K562 (cell line): ENCODE measurements around the gene PCYT1A. TPM values are rescaled to one million over a fixed set of nuclear protein-coding genes. Genes with fewer than 3 reads are reported as not detected.
A peak's percentile ranks its signal among the peaks of the same experiment; 100 is the strongest.
"Not testable (repeated sequence)": the region's sequence is repeated elsewhere in the genome, so short reads cannot be mapped to it uniquely, and the experiment has no call there.

Source experiments
- CBX1 ChIP-seq: sonication (generic); IDR thresholded peaks from 2 replicates; pipeline ENCODE4 v1.6.1; 2016; ENCODE audit warnings: antibody characterized with exemption, low read depth, mild to moderate bottlenecking
- FOXP1 ChIP-seq: sonication (generic); formaldehyde crosslinking; IDR thresholded peaks from 2 replicates; pipeline ENCODE4 v1.8.0; 2022; ENCODE audit warnings: mild to moderate bottlenecking, missing genetic modification reagents
- TEAD1 ChIP-seq, 2 experiments: fragments of 450-650 bp in 1 of 2; sonication (generic) in 1 of 2; formaldehyde crosslinking; IDR thresholded peaks; 2 replicates each; pipeline versions ENCODE4 v1.4.0 to v1.8.0; 2020 to 2022; ENCODE audit warnings: mild to moderate bottlenecking in 2 of 2, missing genetic modification reagents in 1 of 2
- THRAP3 ChIP-seq: fragments of 450-650 bp; IDR thresholded peaks from 2 replicates; pipeline ENCODE4 v1.6.1; 2016; ENCODE audit warnings: mild to moderate bottlenecking, inconsistent platforms, borderline replicate concordance
- ZBTB26 ChIP-seq: fragments of 450-650 bp; formaldehyde crosslinking; IDR thresholded peaks from 2 replicates; pipeline ENCODE4 v1.4.0; 2022; ENCODE audit warnings: missing genetic modification characterization
- ZNF263 ChIP-seq: sonication (generic); formaldehyde crosslinking; IDR thresholded peaks from 2 replicates; pipeline ENCODE4 v1.8.0; 2022; ENCODE audit warnings: mild to moderate bottlenecking, missing genetic modification reagents, borderline replicate concordance
- ZNF511 ChIP-seq: sonication (generic); formaldehyde crosslinking; IDR thresholded peaks from 2 replicates; pipeline ENCODE4 v1.8.0; 2022; ENCODE audit warnings: mild to moderate bottlenecking, missing genetic modification reagents
- polyA plus RNA-seq, 8 experiments: library from polyadenylated mRNA; depleted of rRNA in 4 of 8; stranded (reverse) in 5 of 8; unstranded in 3 of 8; fragments of >200 nt; fragmentation: Nextera tagmentation in 2 of 8; fragmentation: Illumina TruSeq in 1 of 8; extraction: Ambion mirVana in 2 of 8; extraction: Trizol in 1 of 8; gene quantifications; 2 replicates each; pipeline versions ENCODE4 v1.2.1 to v1.2.3, GENCODE V29; 2011 to 2014; ENCODE audit warnings: inconsistent platforms in 1 of 8, missing spikeins in 1 of 8
- total RNA-seq, 7 experiments: library from RNA; depleted of rRNA in 6 of 7; stranded (reverse); fragments of >200 nt in 6 of 7; fragmentation: Illumina TruSeq in 2 of 7; extraction: Trizol in 2 of 7; gene quantifications; 2 replicates each; pipeline versions ENCODE4 v1.2.1 to v1.2.3, GENCODE V29; 2011 to 2021; ENCODE audit warnings: low replicate concordance in 1 of 7
- TF ChIP-seq, protein P1 (sequence below), 2 experiments: fragments of 450-650 bp in 1 of 2; sonication (generic) in 1 of 2; formaldehyde crosslinking in 1 of 2; IDR thresholded peaks; 2 replicates each; pipeline versions ENCODE4 v1.7.1 to v1.9.0; 2016 to 2022; ENCODE audit warnings: inconsistent platforms in 1 of 2, mild to moderate bottlenecking in 1 of 2, missing genetic modification reagents in 1 of 2

PCYT1A gene
- total and polyA plus RNA-seq, 9 of the 15 experiments (the other 6 are each of a cell fraction or from before 2014, with no cell fraction given): 13.4 to 62.8 (median 49.4) TPM

DNA sequence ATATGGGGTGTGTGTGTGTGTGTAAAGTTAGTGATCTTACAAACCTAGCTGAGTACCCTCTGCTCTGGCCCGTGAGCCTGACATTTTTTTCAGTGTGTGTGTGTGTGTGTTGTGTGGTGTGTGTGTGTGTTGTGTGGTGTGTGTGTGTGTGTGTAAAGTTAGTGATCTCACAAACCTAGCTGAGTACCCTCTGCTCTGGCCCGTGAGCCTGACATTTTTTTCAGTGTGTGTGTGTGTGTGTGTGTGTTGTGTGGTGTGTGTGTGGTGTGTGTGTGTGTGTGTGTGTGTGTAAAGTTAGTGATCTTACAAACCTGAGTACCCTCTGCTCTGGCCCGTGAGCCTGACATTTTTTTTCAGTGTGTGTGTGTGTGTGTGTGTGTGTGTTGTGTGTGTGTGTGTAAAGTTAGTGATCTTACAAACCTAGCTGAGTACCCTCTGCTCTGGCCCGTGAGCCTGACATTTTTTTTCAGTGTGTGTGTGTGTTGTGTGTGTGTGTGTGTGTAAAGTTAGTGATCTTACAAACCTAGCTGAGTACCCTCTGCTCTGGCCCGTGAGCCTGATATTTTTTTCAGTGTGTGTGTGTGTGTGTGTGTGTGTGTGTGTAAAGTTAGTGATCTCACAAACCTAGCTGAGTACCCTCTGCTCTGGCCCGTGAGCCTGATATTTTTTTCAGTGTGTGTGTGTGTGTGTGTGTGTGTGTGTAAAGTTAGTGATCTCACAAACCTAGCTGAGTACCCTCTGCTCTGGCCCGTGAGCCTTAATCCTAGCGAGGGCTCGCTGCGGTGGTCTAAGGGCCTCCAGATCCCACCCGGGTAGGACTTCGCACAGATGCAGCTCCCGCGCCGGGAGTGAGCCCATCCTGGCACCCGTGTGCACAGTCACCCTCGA, 29.5 kb upstream of the PCYT1A start (continued):
- TF ChIP-seq, protein P1, sequence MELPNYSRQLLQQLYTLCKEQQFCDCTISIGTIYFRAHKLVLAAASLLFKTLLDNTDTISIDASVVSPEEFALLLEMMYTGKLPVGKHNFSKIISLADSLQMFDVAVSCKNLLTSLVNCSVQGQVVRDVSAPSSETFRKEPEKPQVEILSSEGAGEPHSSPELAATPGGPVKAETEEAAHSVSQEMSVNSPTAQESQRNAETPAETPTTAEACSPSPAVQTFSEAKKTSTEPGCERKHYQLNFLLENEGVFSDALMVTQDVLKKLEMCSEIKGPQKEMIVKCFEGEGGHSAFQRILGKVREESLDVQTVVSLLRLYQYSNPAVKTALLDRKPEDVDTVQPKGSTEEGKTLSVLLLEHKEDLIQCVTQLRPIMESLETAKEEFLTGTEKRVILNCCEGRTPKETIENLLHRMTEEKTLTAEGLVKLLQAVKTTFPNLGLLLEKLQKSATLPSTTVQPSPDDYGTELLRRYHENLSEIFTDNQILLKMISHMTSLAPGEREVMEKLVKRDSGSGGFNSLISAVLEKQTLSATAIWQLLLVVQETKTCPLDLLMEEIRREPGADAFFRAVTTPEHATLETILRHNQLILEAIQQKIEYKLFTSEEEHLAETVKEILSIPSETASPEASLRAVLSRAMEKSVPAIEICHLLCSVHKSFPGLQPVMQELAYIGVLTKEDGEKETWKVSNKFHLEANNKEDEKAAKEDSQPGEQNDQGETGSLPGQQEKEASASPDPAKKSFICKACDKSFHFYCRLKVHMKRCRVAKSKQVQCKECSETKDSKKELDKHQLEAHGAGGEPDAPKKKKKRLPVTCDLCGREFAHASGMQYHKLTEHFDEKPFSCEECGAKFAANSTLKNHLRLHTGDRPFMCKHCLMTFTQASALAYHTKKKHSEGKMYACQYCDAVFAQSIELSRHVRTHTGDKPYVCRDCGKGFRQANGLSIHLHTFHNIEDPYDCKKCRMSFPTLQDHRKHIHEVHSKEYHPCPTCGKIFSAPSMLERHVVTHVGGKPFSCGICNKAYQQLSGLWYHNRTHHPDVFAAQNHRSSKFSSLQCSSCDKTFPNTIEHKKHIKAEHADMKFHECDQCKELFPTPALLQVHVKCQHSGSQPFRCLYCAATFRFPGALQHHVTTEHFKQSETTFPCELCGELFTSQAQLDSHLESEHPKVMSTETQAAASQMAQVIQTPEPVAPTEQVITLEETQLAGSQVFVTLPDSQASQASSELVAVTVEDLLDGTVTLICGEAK (IDR thresholded peaks at IDR 0.05): not testable (repeated sequence)
- TF ChIP-seq, protein P1 (CRISPR knock-in tag; IDR thresholded peaks at IDR 0.05): peak; percentile 31; the same call in 1 of the 2 replicates
- 0 out of 2 replicates have a peak, but pooled peaks have one; percentile 56 for TF ChIP-seq CBX1
- TF ChIP-seq ZNF511 (CRISPR knock-in tag): peak; percentile 40; the same call in 1 of the 2 replicates
- 0 out of 2 replicates have a peak, but pooled peaks have one; percentile 10 for TF ChIP-seq THRAP3
- TF ChIP-seq ZBTB26 (CRISPR knock-in tag): 0 out of 2 replicates have a peak, but pooled peaks have one; percentile 46
- TF ChIP-seq ZNF263 (CRISPR knock-in tag): 0 out of 2 replicates have a peak, but pooled peaks have one; percentile 32
- TF ChIP-seq FOXP1: 0 out of 2 replicates have a peak, but pooled peaks have one; percentile 26
- 0 out of 4 replicates have a peak, but pooled peaks of 1 of the 2 experiments have one; percentile 55 for TF ChIP-seq TEAD1 (CRISPR knock-in tag; IDR thresholded peaks at IDR 0.05)
- TF ChIP-seq, all 486 proteins: peak for 26; not testable (repeated sequence) for 460
